Measurements from ENCODE around the gene AAGAB.
"Not testable (repeated sequence)": the region's sequence is repeated elsewhere in the genome, so short reads cannot be mapped to it uniquely, and the experiment has no call there.

The AAGAB gene

GRCh38 chr15:67168694-67169093 lies 85.8 kb downstream of the AAGAB start:
- DNase-seq: no peak

GRCh38 chr15:67167091-67167490 lies 87.4 kb downstream of the AAGAB start:
- no peak for DNase-seq

- DNase-seq: no peak
Measured at GRCh38 chr15:67166280-67167009, 88.0 kb downstream of the AAGAB start.

GRCh38 chr15:67165254-67166253 lies 88.9 kb downstream of the AAGAB start:
- DNase-seq: no peak

GRCh38 chr15:67164811-67165253 lies 89.6 kb downstream of the AAGAB start:
- DNase-seq: no peak

GRCh38 chr15:67164401-67164791 lies 90.1 kb downstream of the AAGAB start:
- no peak for DNase-seq

GRCh38 chr15:67163180-67163579 lies 91.3 kb downstream of the AAGAB start:
- DNase-seq: no peak

DNA sequence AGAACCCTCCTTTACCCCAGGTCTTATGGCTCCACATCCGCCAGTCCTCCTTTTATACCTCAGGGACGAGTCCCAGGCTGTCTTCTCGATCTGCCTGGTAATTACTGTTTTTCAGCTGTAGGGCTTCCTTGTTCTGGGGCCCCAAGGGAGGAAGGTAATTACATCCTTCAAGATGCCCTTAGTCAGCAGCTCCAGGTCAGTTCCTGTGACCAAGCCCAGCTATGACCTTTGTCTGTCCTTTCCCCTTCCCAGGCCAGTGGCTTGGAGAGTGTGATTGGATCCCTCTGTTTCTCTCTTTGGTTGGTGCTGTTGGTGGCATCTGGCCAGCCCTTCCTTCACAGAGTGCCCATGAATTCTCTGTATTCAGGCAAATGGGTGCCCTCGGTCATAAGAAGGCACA lies 92.6 kb downstream of the AAGAB start:
- no peak for DNase-seq

- DNase-seq: no peak
Measured at GRCh38 chr15:67161412-67161811, 93.0 kb downstream of the AAGAB start.

DNA sequence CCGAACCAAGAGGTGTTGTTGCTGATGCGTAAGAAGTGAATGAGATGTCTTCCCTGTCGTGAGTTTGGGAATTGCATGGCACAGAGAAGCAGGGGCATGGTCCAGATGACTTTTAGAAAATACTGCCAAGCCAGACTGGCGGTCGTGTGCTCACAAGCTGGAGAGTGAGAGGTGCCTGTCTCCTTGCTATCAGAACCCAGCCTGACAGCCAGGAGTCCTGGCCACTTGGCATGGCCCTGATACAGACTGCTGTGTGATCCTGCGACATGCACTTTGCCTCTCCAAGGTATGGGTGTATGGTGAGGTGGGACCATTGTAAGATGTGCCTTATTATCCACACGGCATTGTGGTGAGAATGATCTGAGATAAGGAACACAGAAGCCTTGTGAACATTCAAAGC lies 96.1 kb downstream of the AAGAB start:
- DNase-seq: no peak

- DNase-seq: no peak
Measured at GRCh38 chr15:67157521-67158252, 96.8 kb downstream of the AAGAB start.

DNA sequence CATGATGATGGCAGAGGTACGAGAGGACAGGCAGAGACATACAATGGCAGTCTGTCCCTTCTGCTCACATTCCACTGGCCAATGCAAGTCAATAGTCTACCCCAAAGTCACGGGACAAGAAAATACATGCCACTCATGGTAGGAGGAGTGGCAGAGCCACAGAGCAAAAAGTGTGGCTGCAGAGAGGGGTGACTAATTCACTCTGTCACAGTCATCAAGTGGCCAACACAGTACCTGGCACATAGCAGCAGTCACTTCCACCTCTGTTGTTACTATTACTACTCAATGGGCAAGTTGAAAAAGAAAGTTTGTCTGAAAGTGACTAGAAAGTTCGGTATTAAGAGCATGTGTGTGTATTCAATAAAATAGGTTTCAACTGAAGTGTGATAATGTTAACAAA lies 97.6 kb downstream of the AAGAB start:
- no peak for DNase-seq

DNA sequence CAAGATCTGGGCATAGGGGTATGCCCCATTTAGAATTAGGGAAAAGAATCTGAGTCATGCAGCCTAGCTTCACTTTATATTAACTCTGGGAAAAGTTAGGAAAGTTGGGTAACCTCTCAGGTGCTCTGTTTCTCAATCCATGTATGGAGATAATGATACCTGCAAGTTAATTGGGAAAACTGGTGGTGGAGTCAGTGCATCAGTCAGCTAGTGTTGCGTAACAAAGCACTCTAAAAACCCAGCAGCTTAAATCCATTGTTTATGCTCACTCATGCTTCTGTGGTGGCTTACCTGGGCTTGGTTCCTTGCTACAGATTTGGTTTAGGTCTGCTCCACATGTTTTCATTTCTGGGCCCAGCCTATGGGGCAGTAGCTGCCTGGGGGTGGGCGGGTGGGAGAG lies 98.0 kb downstream of the AAGAB start:
- no peak for DNase-seq

DNA sequence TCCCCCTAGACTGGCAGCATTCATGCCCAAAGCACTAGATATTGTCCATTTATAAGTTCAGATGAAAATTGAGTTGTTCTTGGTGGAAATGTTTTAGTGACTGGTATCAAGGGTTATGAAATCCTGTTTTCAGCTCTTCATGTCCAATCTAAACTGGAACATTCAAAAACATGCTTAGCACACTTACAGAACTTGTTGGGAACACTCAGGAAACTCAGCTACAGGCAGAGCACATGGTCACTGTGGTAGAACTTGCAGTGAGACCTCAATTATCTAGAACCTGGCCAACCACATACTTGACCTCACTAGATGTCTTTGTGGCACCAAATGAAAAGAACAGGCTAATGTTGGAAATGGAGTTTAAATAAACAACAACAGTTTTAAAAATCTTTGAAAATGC lies 100.2 kb downstream of the AAGAB start:
- DNase-seq: no peak

- not testable (repeated sequence) for DNase-seq
Measured at GRCh38 chr15:67153044-67153443, 101.4 kb downstream of the AAGAB start.

GRCh38 chr15:67152429-67152828 lies 102.0 kb downstream of the AAGAB start:
- no peak for DNase-seq

Measured in right hindlimb (tissue), 1 donor.